AG04449 (cell line): ENCODE results near the gene CILP2.

Source experiments
- CTCF ChIA-PET: fragments of 350-600 bp; formaldehyde crosslinking; extraction: SDS; loops from one replicate; lab custom pipeline; 2021; ENCODE audit warnings: antibody characterized with exemption; lab: Yijun Ruan, JAX
- POLR2A ChIA-PET: fragments of 400-600, 350-600 bp; formaldehyde crosslinking; extraction: SDS; loops from one replicate; lab custom pipeline; 2020; ENCODE audit warnings: antibody characterized with exemption, inconsistent platforms; lab: Yijun Ruan, JAX
- DNase-seq: peaks from one replicate; pipeline ENCODE4 v3.0.0-alpha.2; 2010; ENCODE audit warnings: low read depth, low spot score
- H3K4me3 ChIP-seq: 2 replicates; pipeline ENCODE4 v1.5.1; 2011; ENCODE audit warnings: low read depth, mild to moderate bottlenecking, control low read depth, low read length
- TF ChIP-seq, protein P1 (sequence below): IDR thresholded peaks from one replicate; pipeline ENCODE4 v1.5.1; 2011; ENCODE audit warnings: mild to moderate bottlenecking, moderate library complexity, low read length, control low read depth, inconsistent platforms; ENCODE audit not compliant: insufficient read depth; ENCODE audit errors: missing control alignments

CILP2 gene

DNA sequence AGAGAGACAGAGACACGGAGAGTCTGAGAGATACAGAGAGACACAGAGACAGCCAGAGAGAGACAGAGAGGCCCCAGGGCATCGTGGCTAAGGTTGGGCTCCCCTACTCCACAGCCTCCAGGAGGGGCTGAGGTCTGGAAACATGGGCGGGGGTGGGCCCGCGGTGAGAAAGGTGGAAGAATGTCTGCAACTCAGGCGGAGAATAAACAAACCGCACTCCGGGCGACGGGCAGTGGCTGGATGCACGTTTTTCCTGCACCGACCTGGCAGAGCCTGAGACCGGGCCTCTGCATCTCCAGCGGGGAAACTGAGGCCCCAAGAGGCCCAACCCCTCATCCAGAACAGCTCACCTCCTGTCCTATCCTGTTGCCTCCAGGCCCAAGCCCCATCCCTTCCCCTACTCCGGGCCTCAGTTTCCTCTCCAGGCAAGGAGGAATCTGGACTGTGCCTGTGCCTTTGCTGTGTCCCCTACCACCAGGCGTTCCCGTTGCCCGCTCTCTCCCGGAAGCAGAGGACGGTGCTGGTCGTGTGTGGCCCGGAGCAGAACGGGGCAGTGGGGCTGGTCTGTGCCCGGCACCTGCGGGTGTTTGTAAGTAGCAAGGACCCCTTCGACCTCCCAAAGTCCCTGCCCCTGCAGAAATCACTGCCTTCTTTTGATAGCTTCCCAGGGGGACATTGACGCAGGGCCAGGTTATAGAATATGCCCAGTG is 3.4 kb upstream of the CILP2 start:
- ChIA-PET CTCF (interaction anchor here (0.9 to 12.9 kb wide), 4 partner anchors 20 to 113 kb away, joined by 3 to 279 read pairs (median 6); partner anchors contain the start of gene GMIP), POLR2A (no interaction called here)
- TF ChIP-seq, protein P1, sequence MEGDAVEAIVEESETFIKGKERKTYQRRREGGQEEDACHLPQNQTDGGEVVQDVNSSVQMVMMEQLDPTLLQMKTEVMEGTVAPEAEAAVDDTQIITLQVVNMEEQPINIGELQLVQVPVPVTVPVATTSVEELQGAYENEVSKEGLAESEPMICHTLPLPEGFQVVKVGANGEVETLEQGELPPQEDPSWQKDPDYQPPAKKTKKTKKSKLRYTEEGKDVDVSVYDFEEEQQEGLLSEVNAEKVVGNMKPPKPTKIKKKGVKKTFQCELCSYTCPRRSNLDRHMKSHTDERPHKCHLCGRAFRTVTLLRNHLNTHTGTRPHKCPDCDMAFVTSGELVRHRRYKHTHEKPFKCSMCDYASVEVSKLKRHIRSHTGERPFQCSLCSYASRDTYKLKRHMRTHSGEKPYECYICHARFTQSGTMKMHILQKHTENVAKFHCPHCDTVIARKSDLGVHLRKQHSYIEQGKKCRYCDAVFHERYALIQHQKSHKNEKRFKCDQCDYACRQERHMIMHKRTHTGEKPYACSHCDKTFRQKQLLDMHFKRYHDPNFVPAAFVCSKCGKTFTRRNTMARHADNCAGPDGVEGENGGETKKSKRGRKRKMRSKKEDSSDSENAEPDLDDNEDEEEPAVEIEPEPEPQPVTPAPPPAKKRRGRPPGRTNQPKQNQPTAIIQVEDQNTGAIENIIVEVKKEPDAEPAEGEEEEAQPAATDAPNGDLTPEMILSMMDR: no peak
- no peak for DNase-seq
- no peak overlapping the region for H3K4me3 ChIP-seq

DNA sequence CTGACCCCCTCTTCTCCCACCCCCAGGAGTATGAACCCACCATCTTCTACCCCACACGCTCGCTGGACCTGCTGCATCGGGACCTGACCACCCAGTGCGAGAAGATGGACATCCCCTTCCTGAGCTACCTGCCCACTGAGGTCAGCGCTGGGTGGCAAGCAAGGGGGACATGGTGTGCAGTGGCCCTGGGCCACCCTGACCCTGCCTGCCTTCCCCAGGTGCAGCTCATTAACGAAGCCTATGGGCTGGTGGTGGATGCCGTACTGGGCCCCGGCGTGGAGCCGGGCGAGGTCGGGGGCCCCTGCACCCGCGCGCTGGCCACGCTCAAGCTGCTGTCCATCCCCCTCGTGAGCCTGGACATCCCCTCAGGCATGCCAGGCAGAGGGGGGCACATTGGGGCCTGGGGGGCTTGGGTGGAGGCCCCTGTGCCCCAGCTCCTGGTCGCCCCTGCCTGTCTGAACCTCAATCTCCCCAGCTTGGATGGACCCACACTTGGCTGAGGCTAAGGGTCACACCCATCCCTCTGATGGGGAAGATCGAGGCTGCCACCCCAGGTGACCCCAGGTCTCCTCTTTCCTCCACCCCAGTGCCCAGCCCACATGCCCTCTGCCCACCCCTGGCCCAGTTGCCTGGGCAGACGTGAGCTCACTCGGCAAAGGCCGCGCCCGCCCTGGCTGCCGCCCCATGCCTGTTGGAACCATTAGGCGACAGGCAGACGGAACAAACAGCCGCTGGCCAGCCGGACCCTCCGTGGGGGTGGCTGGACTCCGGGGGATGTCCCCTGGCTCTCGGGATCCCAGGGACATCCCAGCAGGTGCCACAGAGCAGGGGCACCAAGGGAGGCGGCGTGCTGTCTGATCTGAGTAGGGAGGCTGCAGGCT is 2.5 kb upstream of the CILP2 start:
- ChIA-PET POLR2A (no interaction called here), CTCF (interaction anchor here (0.9 to 12.9 kb wide), 5 partner anchors 17 to 112 kb away, joined by 3 to 279 read pairs (median 4); partner anchors contain the start of gene GMIP)
- TF ChIP-seq, protein P1: no peak
- no peak for DNase-seq
- no peak overlapping the region for H3K4me3 ChIP-seq

DNA sequence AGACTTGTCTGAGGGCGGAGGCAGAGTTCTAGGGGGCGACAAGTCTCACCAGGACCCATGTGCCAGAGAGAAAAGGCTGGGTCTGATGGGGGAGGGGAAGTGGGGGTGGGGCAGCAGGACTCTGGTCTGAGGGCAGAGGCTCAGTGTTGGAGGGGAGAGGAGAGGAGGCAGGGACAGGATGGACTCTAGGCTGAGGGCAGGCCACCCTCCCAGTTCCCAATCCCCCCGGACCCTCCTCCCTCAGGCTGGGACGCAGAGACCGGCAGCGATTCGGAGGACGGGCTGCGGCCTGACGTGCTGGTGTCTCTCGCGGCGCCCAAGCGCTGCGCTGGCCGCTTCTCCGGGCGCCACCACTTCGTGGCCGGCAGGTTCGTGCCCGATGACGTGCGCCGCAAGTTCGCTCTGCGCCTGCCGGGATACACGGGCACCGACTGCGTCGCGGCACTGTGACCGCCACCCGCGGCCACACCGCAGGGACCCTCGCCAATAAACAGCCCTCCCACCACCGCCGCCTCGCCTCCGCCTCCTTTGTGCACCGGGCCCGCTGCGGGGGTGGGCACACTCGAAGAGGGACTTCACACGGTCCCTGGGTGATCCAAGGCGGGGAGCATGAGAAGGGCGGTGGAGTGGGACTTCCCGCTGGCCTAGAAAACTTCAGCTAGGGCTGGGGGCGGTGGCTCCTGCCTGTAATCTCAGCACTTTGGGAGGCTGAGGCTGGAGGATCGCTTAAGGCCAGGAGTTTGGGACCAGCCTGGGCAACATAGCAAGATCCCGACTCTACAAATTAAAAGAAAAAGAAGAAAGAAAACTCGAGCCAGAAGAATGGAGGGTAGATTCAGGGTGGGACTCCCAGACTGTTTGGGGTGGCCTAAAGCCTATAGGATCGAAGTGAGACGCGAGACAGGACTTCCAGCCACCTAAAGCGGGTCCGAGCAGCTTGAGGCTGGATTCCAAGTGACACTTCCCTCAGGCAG is 703 bp upstream of the CILP2 start:
- no peak overlapping the region for H3K4me3 ChIP-seq
- POLR2A ChIA-PET: no interaction called here
- no peak for DNase-seq
- TF ChIP-seq, protein P1: no peak
- CTCF ChIA-PET: interaction anchor here (2.8 to 12.9 kb wide), 2 partner anchors 17 to 110 kb away, joined by 8 to 279 read pairs; partner anchors contain the start of gene GMIP

DNA sequence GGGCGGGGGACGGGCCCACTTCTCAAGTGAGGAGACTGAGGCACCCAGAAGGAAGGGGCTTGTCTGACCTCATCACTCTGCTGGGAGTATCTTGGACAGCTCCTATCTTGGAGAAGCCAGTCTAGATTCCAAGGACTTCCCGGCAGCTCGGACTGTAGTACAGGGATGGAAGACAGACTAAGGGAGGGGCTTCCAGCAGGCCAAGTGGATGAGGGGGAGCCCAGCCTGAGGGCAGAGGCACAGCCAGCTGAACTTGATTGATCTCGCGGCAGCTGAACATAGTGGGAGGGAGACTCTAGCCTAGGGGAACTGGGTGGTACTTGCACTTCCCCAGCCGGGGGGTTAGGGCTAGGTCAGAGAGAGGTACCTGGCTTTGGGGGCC is 711 bp downstream of the CILP2 start:
- TF ChIP-seq, protein P1: no peak
- ChIA-PET CTCF (interaction anchor here (3.5 to 12.9 kb wide), 2 partner anchors 15 to 108 kb away, joined by 29 to 279 read pairs; partner anchors contain the start of gene GMIP), POLR2A (no interaction called here)
- no peak overlapping the region for H3K4me3 ChIP-seq
- no peak for DNase-seq

DNA sequence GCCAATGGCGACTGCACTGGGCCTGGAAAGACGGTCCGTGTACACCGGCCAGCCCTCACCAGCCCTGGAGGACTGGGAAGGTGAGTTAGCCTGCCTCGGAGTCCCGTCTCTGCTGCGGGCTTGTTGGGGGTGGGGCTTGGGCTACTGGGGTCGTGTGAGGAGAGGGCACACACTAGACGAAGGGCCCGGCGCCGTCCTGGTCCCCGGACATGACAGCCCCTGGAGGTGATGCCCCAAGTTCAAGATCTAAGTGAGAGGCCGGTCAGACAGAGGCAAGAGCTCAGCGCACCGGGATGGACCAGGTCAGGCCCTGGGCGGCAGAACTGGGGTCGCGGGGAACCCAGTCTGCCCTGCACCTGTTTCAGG is 1.6 kb downstream of the CILP2 start:
- POLR2A ChIA-PET: no interaction called here
- no peak for DNase-seq
- no peak overlapping the region for H3K4me3 ChIP-seq
- TF ChIP-seq, protein P1: no peak
- CTCF ChIA-PET: interaction anchor here (1.4 to 12.9 kb wide), 3 partner anchors 14 to 108 kb away, joined by 5 to 279 read pairs (median 29); partner anchors contain the start of gene GMIP
